22Rv1 (cell line): ENCODE measurements around the gene CCDC110.

ENCODE experiments used
- H3K27ac ChIP-seq: fragments of 450-650 bp; 2 replicates; pipeline ENCODE4 v1.5.1; 2017
- ZFX ChIP-seq: fragments of 450-650 bp; IDR thresholded peaks from 2 replicates; pipeline ENCODE4 v1.6.1; 2017; ENCODE audit warnings: antibody characterized with exemption, borderline replicate concordance
- TF ChIP-seq, protein P1 (sequence below): fragments of 450-650 bp; IDR thresholded peaks from 2 replicates; pipeline ENCODE4 v1.5.1; 2017; ENCODE audit warnings: mild to moderate bottlenecking

The CCDC110 gene

DNA sequence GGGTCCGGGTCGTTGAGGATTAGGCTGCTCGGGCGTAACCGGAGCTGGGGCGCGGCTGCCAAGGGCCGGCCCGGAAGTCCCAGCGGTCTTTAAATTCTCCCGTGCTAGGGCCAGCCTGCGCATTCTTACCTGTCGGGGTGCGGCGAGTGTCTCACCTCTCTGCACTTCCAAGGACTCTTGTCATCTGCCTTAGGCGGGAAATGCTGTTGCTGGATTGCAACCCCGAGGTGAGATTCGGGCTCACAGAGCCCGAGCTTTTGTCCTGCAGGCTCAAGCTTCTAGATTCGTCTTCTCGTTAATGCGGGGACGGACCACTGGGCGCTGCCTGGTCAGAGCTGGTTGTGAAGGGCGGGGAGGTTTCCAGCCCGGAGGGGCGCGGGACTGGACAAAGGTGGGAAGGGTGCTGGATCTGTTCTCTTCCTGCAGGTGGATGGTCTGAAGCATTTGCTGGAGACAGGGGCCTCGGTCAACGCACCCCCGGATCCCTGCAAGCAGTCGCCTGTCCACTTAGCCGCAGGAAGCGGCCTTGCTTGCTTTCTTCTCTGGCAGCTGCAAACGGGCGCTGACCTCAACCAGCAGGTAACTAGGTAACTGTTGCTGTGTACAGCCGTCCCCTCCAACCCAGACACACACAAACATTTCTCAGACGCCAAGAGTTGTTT is 74.7 kb downstream of the CCDC110 start, which contains the start of gene ANKRD37:
Gene ANKRD37 (plus strand): TSS at position 118 of the 662 bp plus-strand sequence. CDS start 83 bp downstream, at position 201.
- peak within 1 kb of the TSS; percentile 93 for H3K27ac ChIP-seq
- no peak for TF ChIP-seq ZFX
- TF ChIP-seq, protein P1, sequence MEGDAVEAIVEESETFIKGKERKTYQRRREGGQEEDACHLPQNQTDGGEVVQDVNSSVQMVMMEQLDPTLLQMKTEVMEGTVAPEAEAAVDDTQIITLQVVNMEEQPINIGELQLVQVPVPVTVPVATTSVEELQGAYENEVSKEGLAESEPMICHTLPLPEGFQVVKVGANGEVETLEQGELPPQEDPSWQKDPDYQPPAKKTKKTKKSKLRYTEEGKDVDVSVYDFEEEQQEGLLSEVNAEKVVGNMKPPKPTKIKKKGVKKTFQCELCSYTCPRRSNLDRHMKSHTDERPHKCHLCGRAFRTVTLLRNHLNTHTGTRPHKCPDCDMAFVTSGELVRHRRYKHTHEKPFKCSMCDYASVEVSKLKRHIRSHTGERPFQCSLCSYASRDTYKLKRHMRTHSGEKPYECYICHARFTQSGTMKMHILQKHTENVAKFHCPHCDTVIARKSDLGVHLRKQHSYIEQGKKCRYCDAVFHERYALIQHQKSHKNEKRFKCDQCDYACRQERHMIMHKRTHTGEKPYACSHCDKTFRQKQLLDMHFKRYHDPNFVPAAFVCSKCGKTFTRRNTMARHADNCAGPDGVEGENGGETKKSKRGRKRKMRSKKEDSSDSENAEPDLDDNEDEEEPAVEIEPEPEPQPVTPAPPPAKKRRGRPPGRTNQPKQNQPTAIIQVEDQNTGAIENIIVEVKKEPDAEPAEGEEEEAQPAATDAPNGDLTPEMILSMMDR, result no peak

- TF ChIP-seq, protein P1, result no peak
- TF ChIP-seq ZFX, result no peak
- H3K27ac ChIP-seq, result peak overlapping the region; percentile 93
Observed at GRCh38 chr4:185395956-185396723, 75.4 kb downstream of the CCDC110 start.

- TF ChIP-seq, protein P1, result no peak
- no peak for TF ChIP-seq ZFX
- peak within 1 kb of the TSS; percentile 93 for H3K27ac ChIP-seq
Observed at GRCh38 chr4:185395238-185395955, 76.1 kb downstream of the CCDC110 start, which contains the start of gene LRP2BP. TSS of gene LRP2BP (minus strand) at chr4:185395924. CDS start at chr4:185378186, 17,738 bp downstream.
